ENCODE results near the gene DDX18.

DNA sequence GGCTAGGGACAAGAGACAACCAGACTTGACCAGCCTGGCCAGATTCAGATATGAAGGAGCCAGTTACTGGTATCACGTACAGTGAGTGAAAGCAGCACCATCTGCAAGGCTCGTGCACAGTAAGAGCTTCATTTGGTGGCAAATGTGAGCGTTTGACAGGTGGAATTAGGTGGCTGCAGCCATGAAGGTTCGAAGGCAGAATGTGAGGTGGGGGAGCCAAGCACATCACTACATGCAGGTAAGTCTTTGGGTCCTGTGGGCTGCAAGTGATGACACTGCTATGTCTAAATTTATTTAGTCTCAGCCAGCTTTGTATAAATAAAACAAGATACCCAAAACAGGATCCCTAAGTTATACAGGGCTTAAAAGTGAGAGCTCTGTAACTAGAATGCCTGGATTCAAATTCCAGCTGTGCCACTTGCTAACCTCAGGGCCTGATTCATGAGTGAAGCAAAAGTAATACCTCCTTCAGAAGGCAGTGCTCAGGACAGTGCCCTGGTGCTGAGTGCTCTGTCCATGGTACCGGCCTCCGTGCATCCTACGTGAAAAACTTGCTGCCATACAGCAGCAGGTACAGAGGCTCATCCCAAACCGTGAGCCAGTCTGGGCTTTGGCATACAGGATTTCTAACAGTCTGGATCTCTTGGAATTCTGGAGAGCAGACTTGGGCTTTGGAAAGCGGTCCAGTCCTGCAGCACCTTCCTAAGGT lies 18.6 kb downstream of the DDX18 start:
- TF ChIP-seq, protein P1, sequence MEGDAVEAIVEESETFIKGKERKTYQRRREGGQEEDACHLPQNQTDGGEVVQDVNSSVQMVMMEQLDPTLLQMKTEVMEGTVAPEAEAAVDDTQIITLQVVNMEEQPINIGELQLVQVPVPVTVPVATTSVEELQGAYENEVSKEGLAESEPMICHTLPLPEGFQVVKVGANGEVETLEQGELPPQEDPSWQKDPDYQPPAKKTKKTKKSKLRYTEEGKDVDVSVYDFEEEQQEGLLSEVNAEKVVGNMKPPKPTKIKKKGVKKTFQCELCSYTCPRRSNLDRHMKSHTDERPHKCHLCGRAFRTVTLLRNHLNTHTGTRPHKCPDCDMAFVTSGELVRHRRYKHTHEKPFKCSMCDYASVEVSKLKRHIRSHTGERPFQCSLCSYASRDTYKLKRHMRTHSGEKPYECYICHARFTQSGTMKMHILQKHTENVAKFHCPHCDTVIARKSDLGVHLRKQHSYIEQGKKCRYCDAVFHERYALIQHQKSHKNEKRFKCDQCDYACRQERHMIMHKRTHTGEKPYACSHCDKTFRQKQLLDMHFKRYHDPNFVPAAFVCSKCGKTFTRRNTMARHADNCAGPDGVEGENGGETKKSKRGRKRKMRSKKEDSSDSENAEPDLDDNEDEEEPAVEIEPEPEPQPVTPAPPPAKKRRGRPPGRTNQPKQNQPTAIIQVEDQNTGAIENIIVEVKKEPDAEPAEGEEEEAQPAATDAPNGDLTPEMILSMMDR (IDR thresholded peaks at IDR 0.05): no peak
- TF ChIP-seq POLR2A (IDR thresholded peaks at IDR 0.05): no peak
